Endothelial cell of umbilical vein (primary cell): ENCODE measurements around the gene SIPA1. TPM values are rescaled to one million over a fixed set of nuclear protein-coding genes. Genes with fewer than 3 reads are reported as not detected.

ENCODE experiments used
- BruUV-seq: library from RNA; stranded (reverse); fragments of 400-500 nt; replicated peaks from 2 replicates; lab custom pipeline; 2021; lab: Mats Ljungman, UMichigan
- CTCF ChIA-PET: fragments of 300-600, 350-600 bp; sonication (Branson Sonifier 250); formaldehyde crosslinking; loops from one replicate; lab custom pipeline; 2021; ENCODE audit warnings: antibody characterized with exemption, inconsistent platforms; lab: Charles Lee
- POLR2A ChIA-PET: fragments of 300-600, 350-600 bp; sonication (Branson Sonifier 250); formaldehyde crosslinking; loops from one replicate; lab custom pipeline; 2021; ENCODE audit warnings: antibody characterized with exemption, inconsistent platforms; lab: Charles Lee
- DNase-seq: peaks from one replicate; pipeline ENCODE4 v3.0.0-alpha.2; 2011; ENCODE audit warnings: low read depth, low spot score
- FAIRE-seq: peaks from 2 replicates; lab custom pipeline; 2011; peaks lifted over from hg19 to GRCh38; lab: Jason Lieb, UNC
- H2AFZ ChIP-seq: 2 replicates; pipeline ENCODE4 v1.6.0; 2012; ENCODE audit warnings: low read depth, low read length, control low read depth, inconsistent platforms
- H3K27ac ChIP-seq: 2 replicates; pipeline ENCODE4 v1.5.1; 2011; ENCODE audit warnings: low read depth, mild to moderate bottlenecking, control low read depth, low read length, moderate library complexity; ENCODE audit not compliant: insufficient read depth
- H3K27me3 ChIP-seq, 2 experiments: 2 replicates each; pipeline versions ENCODE4 v1.6.0 to v1.6.1; 2011; ENCODE audit warnings: low read length in 2 of 2, mixed read lengths in 1 of 2; ENCODE audit not compliant: control insufficient read depth in 2 of 2, insufficient read depth in 2 of 2
- H3K36me3 ChIP-seq, 2 experiments: 2 replicates in 1 of 2; 3 replicates in 1 of 2; pipeline ENCODE4 v1.5.1; 2011; ENCODE audit warnings: low read length in 2 of 2, mild to moderate bottlenecking in 1 of 2, moderate library complexity in 1 of 2; ENCODE audit not compliant: control insufficient read depth in 2 of 2, insufficient read depth in 2 of 2; ENCODE audit errors: extremely low read depth in 1 of 2
- H3K4me1 ChIP-seq: 3 replicates; pipeline ENCODE4 v1.5.1; 2011; ENCODE audit warnings: mild to moderate bottlenecking, low read length; ENCODE audit not compliant: control insufficient read depth, insufficient read depth; ENCODE audit errors: extremely low read depth
- H3K4me2 ChIP-seq: 2 replicates; pipeline ENCODE4 v1.6.1; 2011; ENCODE audit warnings: low read length, control low read depth, mixed read lengths; ENCODE audit not compliant: insufficient read depth
- H3K4me3 ChIP-seq, 3 experiments: fragments of 200-600 bp in 1 of 3; sonication (generic), shearing (Covaris generic) in 1 of 3; replicated peaks in 1 of 3; 2 replicates each; pipeline ENCODE4 v1.5.1; 2011 to 2016; ENCODE audit warnings: control low read depth in 3 of 3, low read length in 3 of 3, mild to moderate bottlenecking in 2 of 3, inconsistent platforms in 1 of 3, low read depth in 1 of 3, moderate library complexity in 1 of 3; ENCODE audit not compliant: insufficient read depth in 1 of 3
- H3K79me2 ChIP-seq: 2 replicates; pipeline ENCODE4 v1.6.0; 2012; ENCODE audit warnings: low read length, inconsistent platforms; ENCODE audit not compliant: control insufficient read depth, insufficient read depth
- H3K9ac ChIP-seq: replicated peaks from 2 replicates; pipeline ENCODE3; 2011; ENCODE audit warnings: low read length, control low read depth; ENCODE audit not compliant: insufficient read depth; ENCODE audit errors: extremely low read depth
- H3K9me1 ChIP-seq: replicated peaks from 3 replicates; pipeline ENCODE4 v1.6.0; 2011; ENCODE audit warnings: mild to moderate bottlenecking, low read length; ENCODE audit not compliant: control insufficient read depth, insufficient read depth; ENCODE audit errors: extremely low read depth
- H3K9me3 ChIP-seq: replicated peaks from 2 replicates; pipeline ENCODE4 v1.5.1; 2012; ENCODE audit warnings: low read length, inconsistent platforms; ENCODE audit not compliant: control insufficient read depth, insufficient read depth
- H4K20me1 ChIP-seq: replicated peaks from 2 replicates; pipeline ENCODE3; 2011; ENCODE audit warnings: mild to moderate bottlenecking, low read length; ENCODE audit not compliant: control insufficient read depth, insufficient read depth; ENCODE audit errors: extremely low read depth
- EZH2 ChIP-seq: IDR thresholded peaks from 2 replicates; pipeline ENCODE4 v1.6.1; 2012; ENCODE audit warnings: borderline replicate concordance, low read depth, mild to moderate bottlenecking, moderate library complexity, low read length, inconsistent platforms; ENCODE audit not compliant: severe bottlenecking
- FOS ChIP-seq: IDR thresholded peaks from 2 replicates; pipeline ENCODE4 v1.6.1; 2011; ENCODE audit warnings: mild to moderate bottlenecking, low read length, moderate library complexity, borderline replicate concordance; ENCODE audit not compliant: insufficient read depth
- GATA2 ChIP-seq: IDR thresholded peaks from 2 replicates; pipeline ENCODE4 v1.7.0; 2011; ENCODE audit warnings: low read depth, mild to moderate bottlenecking, moderate library complexity, mixed read lengths, low read length; ENCODE audit not compliant: insufficient read length, insufficient read depth
- JUN ChIP-seq: IDR thresholded peaks from 2 replicates; pipeline ENCODE4 v1.6.1; 2011; ENCODE audit warnings: borderline replicate concordance, low read depth; ENCODE audit not compliant: insufficient read length, insufficient read depth
- POLR2A ChIP-seq: IDR thresholded peaks from 2 replicates; pipeline ENCODE4 v1.6.1; 2012; ENCODE audit warnings: low read depth, mild to moderate bottlenecking, control low read depth, low read length
- POLR2AphosphoS5 ChIP-seq: IDR thresholded peaks from 2 replicates; pipeline ENCODE4 v1.6.1; 2012; ENCODE audit warnings: low read depth, mild to moderate bottlenecking, control low read depth, low read length, moderate library complexity; ENCODE audit not compliant: insufficient read depth
- dilution Hi-C: fragments of 300-500 bp; cut with MboI; formaldehyde crosslinking; loops from one replicate; pipeline ENCODE4 v1.15.0; 2019; ENCODE audit warnings: low sequenced_read_pairs; ENCODE audit not compliant: extremely low pct_ligation_motif_present
- intact Hi-C: fragments of 100-400 bp; cut with micrococcal nuclease; formaldehyde crosslinking; loops from one replicate; pipeline ENCODE4 v1.10.0; 2022
- polyA plus RNA-seq, 4 experiments: library from polyadenylated mRNA; depleted of rRNA in 3 of 4; stranded (reverse) in 3 of 4; unstranded in 1 of 4; fragments of >200 nt; gene quantifications; 2 replicates each; pipeline versions ENCODE4 v1.2.1 to v1.2.3, GENCODE V29; 2011 to 2012; ENCODE audit warnings: missing spikeins in 1 of 4
- total RNA-seq: library from RNA; stranded (reverse); gene quantifications from 2 replicates; pipeline ENCODE4 v1.2.3, GENCODE V29; 2021
- TF ChIP-seq, protein P1 (sequence below): IDR thresholded peaks from 2 replicates; pipeline ENCODE4 v1.6.1; 2011; ENCODE audit not compliant: insufficient read depth, insufficient read length

The SIPA1 gene
- total and polyA plus RNA-seq, 2 donors (not counting 3 experiments of a cell fraction or from before 2014, with no cell fraction given) = 67.5 to 119 TPM

- TF ChIP-seq GATA2 (no peak), EZH2 (no peak), POLR2AphosphoS5 (peak; percentile 13), POLR2A (no peak), JUN (no peak)
- TF ChIP-seq, protein P1, sequence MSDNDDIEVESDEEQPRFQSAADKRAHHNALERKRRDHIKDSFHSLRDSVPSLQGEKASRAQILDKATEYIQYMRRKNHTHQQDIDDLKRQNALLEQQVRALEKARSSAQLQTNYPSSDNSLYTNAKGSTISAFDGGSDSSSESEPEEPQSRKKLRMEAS = no peak
- H3K79me2 ChIP-seq = no peaks in the 10 kb centered on the region
- ChIA-PET POLR2A (no interaction called here), CTCF (interaction anchor here (2.4 to 12.2 kb wide), 4 partner anchors 8 to 55 kb away, joined by 9 to 206 read pairs (median 36); partner anchors contain the start of genes MAP3K11 and PCNX3)
- no peaks in the 10 kb centered on the region for H3K9me3 ChIP-seq
- peaks cover 8 to 29% of the 10 kb centered on the region in 2 experiments for H3K36me3 ChIP-seq
- no peak within 1 kb of the TSS for H3K9ac ChIP-seq
- peaks cover 7% of the 10 kb centered on the region for H3K4me1 ChIP-seq
- H4K20me1 ChIP-seq = no peaks in the 10 kb centered on the region
- no peak for DNase-seq
- no peaks in the 10 kb centered on the region for H3K27me3 ChIP-seq
- H3K4me3 ChIP-seq = no peak within 1 kb of the TSS
- H2AFZ ChIP-seq = no peak within 1 kb of the TSS
- no TSS peak for BruUV-seq
- FAIRE-seq = no peak
- H3K27ac ChIP-seq = no peak within 1 kb of the TSS
- no peaks in the 10 kb centered on the region for H3K9me1 ChIP-seq
- intact Hi-C loops (no loop called here), dilution Hi-C loops (no loop called here)
- H3K4me2 ChIP-seq = no peak within 1 kb of the TSS
These were observed 42.2 kb upstream of the SIPA1 start, which contains the start of gene KCNK7 for GRCh38 chr11:65595543-65596281. Gene KCNK7, minus strand, starts transcription at chr11:65595800. Its CDS starts 28 bp downstream, at chr11:65595772.

DNA sequence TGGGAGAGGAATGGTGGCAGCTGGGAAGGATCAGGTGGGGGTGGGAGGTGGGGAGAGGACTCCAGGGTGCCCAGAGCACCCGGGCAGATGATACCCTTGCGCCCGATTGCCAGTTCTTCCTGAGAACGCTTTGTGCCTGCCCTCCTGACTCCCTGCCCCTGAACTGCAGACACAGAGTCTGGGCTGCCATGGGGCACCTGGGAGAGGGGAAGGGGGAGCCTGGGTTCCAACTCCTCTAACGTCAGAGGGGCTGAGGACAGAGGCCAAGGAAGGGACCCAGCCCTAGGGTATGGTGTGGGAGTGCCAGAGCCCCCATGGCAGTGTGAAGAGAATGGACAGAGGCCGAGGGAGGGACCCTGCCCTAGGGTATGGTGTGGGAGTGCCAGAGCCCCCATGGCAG lies 41.4 kb upstream of the SIPA1 start:
- intact Hi-C loops (no loop called here), dilution Hi-C loops (no loop called here)
- Histone ChIP-seq H3K4me2 (no peak overlapping the region), H2AFZ (no peak overlapping the region), H3K27me3 (no peaks in the 10 kb centered on the region), H3K9me3 (no peaks in the 10 kb centered on the region), H3K4me1 (peaks cover 7% of the 10 kb centered on the region), H3K9ac (no peak overlapping the region), H4K20me1 (no peaks in the 10 kb centered on the region), H3K4me3 (no peak overlapping the region), H3K36me3 (peaks cover 8 to 32% of the 10 kb centered on the region in 2 experiments), H3K9me1 (no peaks in the 10 kb centered on the region), H3K79me2 (no peaks in the 10 kb centered on the region), H3K27ac (no peak overlapping the region)
- no peak for FAIRE-seq
- CTCF ChIA-PET = interaction anchor here (4.7 to 12.2 kb wide), 2 partner anchors 16 to 56 kb away, joined by 54 to 206 read pairs; partner anchors contain the start of genes MAP3K11 and PCNX3
- no peak for DNase-seq
- TF ChIP-seq JUN (no peak), POLR2A (peak; percentile 30), FOS (no peak), GATA2 (no peak), POLR2AphosphoS5 (peak; percentile 53)
- TF ChIP-seq, protein P1 = no peak
- no TSS peak for BruUV-seq
- POLR2A ChIA-PET = no interaction called here
